ENCODE results near the gene MLLT3.

GRCh38 chr9:20317701-20318100 is 304.6 kb downstream of the MLLT3 start:
- TF ChIP-seq CTCF (IDR thresholded peaks at IDR 0.05) (no peak), EZH2phosphoT487 (IDR thresholded peaks at IDR 0.05) (no peak), EZH2 (IDR thresholded peaks at IDR 0.05) (no peak)
